Epithelial cell of umbilical artery (primary cell): ENCODE results near the gene DESI1. TPM values are rescaled to one million over a fixed set of nuclear protein-coding genes. Genes with fewer than 3 reads are reported as not detected.

Source experiments
- total RNA-seq: library from RNA; depleted of rRNA; stranded (reverse); fragments of >200 nt; gene quantifications from 2 replicates; pipeline ENCODE4 v1.2.3, GENCODE V29; 2014

Gene DESI1
- total RNA-seq = 17.6 and 21.4 TPM in 2 replicates

GRCh38 chr22:41620589-41621098 lies at the start of gene DESI1:
DESI1 (minus strand) TSS chr22:41621043; CDS start chr22:41620839, 204 bp downstream.

GRCh38 chr22:41621099-41621910 lies 462 bp upstream of the DESI1 start, which contains the start of gene XRCC6:
XRCC6 (plus strand) TSS chr22:41621295; CDS start chr22:41622005, 710 bp downstream.

DNA sequence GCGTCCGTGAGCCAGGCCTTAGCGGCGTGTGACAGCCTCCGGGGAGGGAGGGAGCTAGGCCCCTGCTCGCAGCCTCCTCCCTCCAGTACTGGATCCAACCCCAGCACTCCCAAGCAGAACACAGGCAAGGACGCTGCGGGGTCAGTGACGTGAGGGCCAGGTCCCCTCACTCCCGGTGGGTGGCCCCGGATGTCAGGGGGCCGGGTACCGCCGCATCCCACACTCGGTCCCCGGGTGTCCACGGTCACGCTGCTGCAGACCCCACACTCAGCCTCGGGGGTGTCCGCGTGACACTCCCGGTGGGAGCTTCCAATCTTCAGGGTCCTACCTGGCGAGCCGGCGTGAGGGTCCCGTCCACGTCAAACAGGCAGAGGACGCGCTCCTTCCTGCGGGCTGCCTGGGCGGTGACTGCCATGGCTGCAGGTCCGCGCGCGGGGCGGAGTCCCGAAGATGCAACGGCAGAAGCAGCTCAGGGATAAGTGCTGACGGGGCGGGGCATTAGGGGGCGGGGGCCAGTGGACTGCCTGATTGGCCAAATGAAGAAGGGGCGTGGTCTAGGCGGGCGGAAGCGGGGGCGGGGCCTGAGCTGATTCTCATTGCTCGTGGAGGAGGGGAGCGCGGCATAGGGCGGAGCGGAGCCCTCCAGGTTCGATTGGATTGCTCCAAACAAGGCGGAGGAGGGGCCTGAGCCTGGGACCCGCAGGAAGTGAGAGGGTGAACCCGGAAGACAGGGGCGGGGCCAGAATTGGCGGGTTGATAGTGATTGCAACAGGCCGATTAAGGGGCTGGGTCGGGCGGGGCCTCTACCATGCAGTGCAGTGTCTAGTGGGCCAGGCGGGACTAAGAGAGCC lies 31.2 kb downstream of the DESI1 start, which contains the start of gene PMM1:
Gene PMM1, minus strand, starts transcription at position 450 of the 851 bp plus-strand sequence. Its CDS starts 35 bp downstream, at position 415.

Other genes starting within 250 kb of the DESI1 start
- gene TEF, start 239.1 kb downstream of the DESI1 start, total RNA-seq = 2.0 and 2.9 TPM in 2 replicates
- gene TOB2, start 174.2 kb downstream of the DESI1 start, total RNA-seq = 8.4 and 15.8 TPM in 2 replicates
- 117 and 128 TPM in 2 replicates for gene PHF5A, start 152.4 kb downstream of the DESI1 start, total RNA-seq
- 53.8 and 73.7 TPM in 2 replicates for gene ACO2, start 151.9 kb downstream of the DESI1 start, total RNA-seq
- 14.3 and 25.5 TPM in 2 replicates for gene POLR3H, start 76.6 kb downstream of the DESI1 start, total RNA-seq
- gene CSDC2, start 60.0 kb downstream of the DESI1 start, total RNA-seq = 0.15 TPM in 1 of 2 replicates, not detected in the other
- gene PMM1, start 31.2 kb downstream of the DESI1 start, total RNA-seq = 4.0 and 6.5 TPM in 2 replicates
- 416 and 478 TPM in 2 replicates for gene XRCC6, start 252 bp upstream of the DESI1 start, total RNA-seq
- gene SNU13, start 67.8 kb upstream of the DESI1 start, total RNA-seq = 84.8 and 96.7 TPM in 2 replicates
- 1.1 and 1.3 TPM in 2 replicates for gene MEI1, start 78.5 kb upstream of the DESI1 start, total RNA-seq
- 5.2 and 8.4 TPM in 2 replicates for gene CCDC134, start 179.6 kb upstream of the DESI1 start, total RNA-seq
- 39.5 and 40.0 TPM in 2 replicates for gene SREBF2, start 212.1 kb upstream of the DESI1 start, total RNA-seq